NCI-H1105 treated with DMSO at 0.1 percent for 48 hours (cell line): ENCODE measurements around the gene SLCO1C1.

Experiments used
- DNase-seq: peaks from one replicate; lab custom pipeline; 2025; lab: John Stamatoyannopoulos, UW

Gene SLCO1C1

GRCh38 chr12:20792971-20793370 lies 97.8 kb downstream of the SLCO1C1 start:
- no peak for DNase-seq

- peak; percentile 38 for DNase-seq
These were observed 103.4 kb downstream of the SLCO1C1 start for GRCh38 chr12:20798554-20798953.

- DNase-seq: no peak
These were observed 105.0 kb downstream of the SLCO1C1 start for GRCh38 chr12:20800160-20800559.

GRCh38 chr12:20801035-20801434 lies 105.9 kb downstream of the SLCO1C1 start:
- no peak for DNase-seq
